Lower lobe of right lung (tissue), 2 donors: ENCODE data around the gene CHTF8. TPM values are rescaled to one million over a fixed set of nuclear protein-coding genes. Genes with fewer than 3 reads are reported as not detected.
A peak's percentile ranks its signal among the peaks of the same experiment; 100 is the strongest.

ENCODE experiments used
- ATAC-seq, 2 donors: fragments of 200-7000 bp; cut with Tn5 transposase; one replicate each; pipeline ENCODE4 v1.9.1; 2020 to 2022; ENCODE audit warnings: mild to moderate bottlenecking in 2 of 2, moderate library complexity in 2 of 2
- DNase-seq: peaks from one replicate; pipeline ENCODE4 v3.0.0-alpha.2; 2020
- H3K27ac ChIP-seq: fragments of 200-600 bp; one replicate; pipeline ENCODE4 v1.8.0; 2022
- H3K27me3 ChIP-seq: fragments of 200-600 bp; one replicate; pipeline ENCODE4 v1.8.0; 2022; ENCODE audit warnings: low read depth
- H3K36me3 ChIP-seq: fragments of 200-600 bp; one replicate; pipeline ENCODE4 v1.8.0; 2022; ENCODE audit warnings: mild to moderate bottlenecking
- H3K4me1 ChIP-seq: fragments of 200-600 bp; one replicate; pipeline ENCODE4 v1.8.0; 2022
- H3K4me3 ChIP-seq: fragments of 200-600 bp; one replicate; pipeline ENCODE4 v1.8.0; 2022; ENCODE audit warnings: mild to moderate bottlenecking
- H3K9me3 ChIP-seq: fragments of 200-600 bp; one replicate; pipeline ENCODE4 v1.8.0; 2022
- CTCF ChIP-seq: fragments of 200-600 bp; IDR thresholded peaks from one replicate; pipeline ENCODE4 v1.8.0; 2022; ENCODE audit warnings: antibody characterized with exemption, mild to moderate bottlenecking
- intact Hi-C: fragments of 100-400 bp; cut with DNase I; formaldehyde crosslinking; loops from one replicate; pipeline ENCODE4 v1.11.0; 2022
- total RNA-seq: library from RNA; stranded (reverse); fragmentation: NEBNext Ultra II Directional; extraction: Animal tissue kit (Norgen Biotek cat#: 25700); gene quantifications from one replicate; pipeline ENCODE4 v1.2.1, GENCODE V29; 2021
- donor health status: DM: no; HTN: yes; CAD: no; lungs with severe emphysema.

CHTF8 gene
- total RNA-seq, 1 donor from 2014 or later = 126 TPM

- Histone ChIP-seq H3K4me1 (peaks cover 34% of the 10 kb centered on the region), H3K36me3 (peaks cover 26% of the 10 kb centered on the region), H3K4me3 (peak overlapping the region; percentile 57), H3K27ac (no peak overlapping the region), H3K9me3 (no peaks in the 10 kb centered on the region), H3K27me3 (peaks cover 18% of the 10 kb centered on the region)
- intact Hi-C loops = no loop called here
- TF ChIP-seq CTCF = no peak
- DNase-seq (peak; percentile 67), ATAC-seq (peak; percentile 16 to 34)
Observed at GRCh38 chr16:69107316-69107962, 24.9 kb downstream of the CHTF8 start.

- Histone ChIP-seq H3K9me3 (no peaks in the 10 kb centered on the region), H3K27me3 (peaks cover 18% of the 10 kb centered on the region), H3K36me3 (peaks cover 24% of the 10 kb centered on the region), H3K27ac (no peak overlapping the region), H3K4me3 (peak overlapping the region; percentile 57), H3K4me1 (peaks cover 34% of the 10 kb centered on the region)
- DNase-seq (no peak), ATAC-seq (no peak)
- intact Hi-C loops = no loop called here
- TF ChIP-seq CTCF = no peak
Observed at GRCh38 chr16:69106491-69107315, 25.7 kb downstream of the CHTF8 start.

- ATAC-seq (peak; percentile 79 to 88), DNase-seq (peak; percentile 81)
- Histone ChIP-seq H3K4me1 (peaks cover 34% of the 10 kb centered on the region), H3K27me3 (peaks cover 18% of the 10 kb centered on the region), H3K4me3 (peak within 1 kb of the TSS; percentile 57), H3K36me3 (peaks cover 16% of the 10 kb centered on the region), H3K9me3 (no peaks in the 10 kb centered on the region), H3K27ac (peak within 1 kb of the TSS; percentile 36)
- TF ChIP-seq CTCF = peak; percentile 15
- intact Hi-C loops = no loop called here
Observed at GRCh38 chr16:69105501-69106361, 26.7 kb downstream of the CHTF8 start, which contains the start of gene HAS3. Gene HAS3 (plus strand): TSS chr16:69105653. CDS start chr16:69109396, 3,743 bp downstream.

- DNase-seq (no peak), ATAC-seq (peak; percentile 87)
- no peaks in the 10 kb centered on the region for H3K27me3 ChIP-seq
- H3K4me1 ChIP-seq = no peaks in the 10 kb centered on the region
- intact Hi-C loops = no loop called here
- peak overlapping the region; percentile 78 for H3K27ac ChIP-seq
- no peaks in the 10 kb centered on the region for H3K9me3 ChIP-seq
- TF ChIP-seq CTCF = no peak
- no peaks in the 10 kb centered on the region for H3K36me3 ChIP-seq
- H3K4me3 ChIP-seq = peak overlapping the region; percentile 38
Observed at GRCh38 chr16:69100071-69100691, 32.2 kb downstream of the CHTF8 start.

GRCh38 chr16:69095193-69095592 is 37.2 kb downstream of the CHTF8 start:
- H3K27ac ChIP-seq = peak overlapping the region; percentile 56
- H3K4me3 ChIP-seq = no peak overlapping the region
- H3K36me3 ChIP-seq = no peaks in the 10 kb centered on the region
- DNase-seq (peak; percentile 79), ATAC-seq (peak; percentile 81 to 83)
- H3K4me1 ChIP-seq = no peaks in the 10 kb centered on the region
- H3K9me3 ChIP-seq = no peaks in the 10 kb centered on the region
- TF ChIP-seq CTCF = no peak
- intact Hi-C loops = no loop called here
- no peaks in the 10 kb centered on the region for H3K27me3 ChIP-seq
